Natural killer cell (primary cell): ENCODE data around the gene PURA. TPM values are rescaled to one million over a fixed set of nuclear protein-coding genes. Genes with fewer than 3 reads are reported as not detected.

ENCODE experiments used
- ATAC-seq, 3 donors: fragments of 150-1000 bp in 2 of 3; fragments of 200-7000 bp in 1 of 3; cut with Tn5 transposase; 1 replicate in 1 of 3; 2 replicates in 2 of 3; pipeline ENCODE4 v1.10.0; 2021; ENCODE audit warnings: mild to moderate bottlenecking in 2 of 3, moderate library complexity in 2 of 3
- DNase-seq, 2 donors: peaks; one replicate each; pipeline versions ENCODE4 v3.0.0 to v3.0.0-alpha.2; 2013 to 2021; ENCODE audit warnings: mixed read lengths in 1 of 2
- H3K27ac ChIP-seq: one replicate; pipeline ENCODE4 v1.5.1; 2013; ENCODE audit warnings: mild to moderate bottlenecking, low read length
- H3K27me3 ChIP-seq: one replicate; pipeline ENCODE4 v1.6.1; 2013; ENCODE audit warnings: low read length; ENCODE audit not compliant: control insufficient read depth, insufficient read depth
- H3K36me3 ChIP-seq: one replicate; pipeline ENCODE4 v1.6.1; 2013; ENCODE audit warnings: low read length; ENCODE audit not compliant: control insufficient read depth, insufficient read depth
- H3K4me1 ChIP-seq: one replicate; pipeline ENCODE4 v1.6.1; 2013; ENCODE audit warnings: low read length; ENCODE audit not compliant: control insufficient read depth, insufficient read depth
- H3K4me3 ChIP-seq: one replicate; pipeline ENCODE4 v1.5.1; 2013; ENCODE audit warnings: low read length
- H3K9me3 ChIP-seq: one replicate; pipeline ENCODE4 v1.6.1; 2013; ENCODE audit warnings: low read length; ENCODE audit not compliant: control insufficient read depth, insufficient read depth
- H3K27ac Mint-ChIP-seq, 2 donors: one replicate each; pipeline ENCODE4 v1.8.0; 2022; ENCODE audit warnings: mild to moderate bottlenecking in 2 of 2, mixed read lengths in 2 of 2, moderate library complexity in 1 of 2
- H3K27me3 Mint-ChIP-seq, 2 donors: one replicate each; pipeline ENCODE4 v1.8.0; 2022; ENCODE audit warnings: low read depth in 2 of 2, mixed read lengths in 2 of 2
- H3K36me3 Mint-ChIP-seq: one replicate; pipeline ENCODE4 v1.8.0; 2022; ENCODE audit warnings: mixed read lengths
- H3K4me1 Mint-ChIP-seq, 2 donors: one replicate each; pipeline ENCODE4 v1.8.0; 2022; ENCODE audit warnings: mixed read lengths in 2 of 2
- H3K4me3 Mint-ChIP-seq: one replicate; pipeline ENCODE4 v1.8.0; 2022; ENCODE audit warnings: mild to moderate bottlenecking, moderate library complexity, mixed read lengths
- H3K9me3 Mint-ChIP-seq, 2 donors: one replicate each; pipeline ENCODE4 v1.8.0; 2022; ENCODE audit warnings: mixed read lengths in 2 of 2
- WGBS: methylation state at CpG from one replicate; pipeline ENCODE4 v1.1.7; 2013; ENCODE audit warnings: missing lambda C conversion rate; ENCODE audit not compliant: insufficient coverage; 5-methylcytosine and 5-hydroxymethylcytosine counted together
- intact Hi-C: fragments of 100-400 bp; cut with micrococcal nuclease; formaldehyde crosslinking; loops from one replicate; pipeline ENCODE4 v1.14.2; 2022
- total RNA-seq, 4 donors: library from RNA; stranded (reverse); fragments of 120-200 nt in 1 of 4; gene quantifications; one replicate each; pipeline versions ENCODE4 v1.2.3 to v1.2.4, GENCODE V29; 2013 to 2022
- TF ChIP-seq, protein P1 (sequence below): fragments of 200-600 bp; IDR thresholded peaks from one replicate; pipeline ENCODE4 v1.8.0; 2022; ENCODE audit warnings: antibody characterized with exemption

PURA gene
- total RNA-seq, 3 donors from 2014 or later (not counting 1 experiment from before 2014, with no cell fraction given): 8.1 to 12.0 (median 9.8) TPM

GRCh38 chr5:140083650-140084049 lies 30.3 kb upstream of the PURA start:
- peaks cover 27 to 57% of the 10 kb centered on the region in 2 donors for H3K27me3 Mint-ChIP-seq
- 100% methylated on average over 1 of the region's 1 CpG for WGBS

GRCh38 chr5:140084541-140084940 lies 29.4 kb upstream of the PURA start:
- Histone ChIP-seq H3K9me3 (no peaks in the 10 kb centered on the region), H3K36me3 (no peaks in the 10 kb centered on the region), H3K27ac (no peak overlapping the region), H3K4me3 (no peak overlapping the region), H3K27me3 (peaks cover 10% of the 10 kb centered on the region), H3K4me1 (no peaks in the 10 kb centered on the region)
- 70% methylated on average over 4 of the region's 4 CpGs for WGBS
- DNase-seq: no peak
- peaks cover 31 to 64% of the 10 kb centered on the region in 2 donors for H3K27me3 Mint-ChIP-seq
- no peaks in the 10 kb centered on the region for H3K4me1 Mint-ChIP-seq
- H3K4me3 Mint-ChIP-seq: no peak overlapping the region
- TF ChIP-seq, protein P1, sequence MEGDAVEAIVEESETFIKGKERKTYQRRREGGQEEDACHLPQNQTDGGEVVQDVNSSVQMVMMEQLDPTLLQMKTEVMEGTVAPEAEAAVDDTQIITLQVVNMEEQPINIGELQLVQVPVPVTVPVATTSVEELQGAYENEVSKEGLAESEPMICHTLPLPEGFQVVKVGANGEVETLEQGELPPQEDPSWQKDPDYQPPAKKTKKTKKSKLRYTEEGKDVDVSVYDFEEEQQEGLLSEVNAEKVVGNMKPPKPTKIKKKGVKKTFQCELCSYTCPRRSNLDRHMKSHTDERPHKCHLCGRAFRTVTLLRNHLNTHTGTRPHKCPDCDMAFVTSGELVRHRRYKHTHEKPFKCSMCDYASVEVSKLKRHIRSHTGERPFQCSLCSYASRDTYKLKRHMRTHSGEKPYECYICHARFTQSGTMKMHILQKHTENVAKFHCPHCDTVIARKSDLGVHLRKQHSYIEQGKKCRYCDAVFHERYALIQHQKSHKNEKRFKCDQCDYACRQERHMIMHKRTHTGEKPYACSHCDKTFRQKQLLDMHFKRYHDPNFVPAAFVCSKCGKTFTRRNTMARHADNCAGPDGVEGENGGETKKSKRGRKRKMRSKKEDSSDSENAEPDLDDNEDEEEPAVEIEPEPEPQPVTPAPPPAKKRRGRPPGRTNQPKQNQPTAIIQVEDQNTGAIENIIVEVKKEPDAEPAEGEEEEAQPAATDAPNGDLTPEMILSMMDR: no peak
- H3K36me3 Mint-ChIP-seq: peaks cover 7% of the 10 kb centered on the region
- peaks cover 0 to 4% of the 10 kb centered on the region in 2 donors for H3K9me3 Mint-ChIP-seq
- intact Hi-C loops: no loop called here
- no peak overlapping the region for H3K27ac Mint-ChIP-seq
- no peak for ATAC-seq

More at GRCh38 chr5:140083650-140084049, 30.3 kb upstream of the PURA start:
- H3K4me1 ChIP-seq: no peaks in the 10 kb centered on the region
- Mint-ChIP-seq H3K4me3 (no peak overlapping the region), H3K27ac (no peak overlapping the region), H3K9me3 (no peaks in the 10 kb centered on the region), H3K36me3 (no peaks in the 10 kb centered on the region), H3K4me1 (no peaks in the 10 kb centered on the region)
- no peaks in the 10 kb centered on the region for H3K9me3 ChIP-seq
- no peaks in the 10 kb centered on the region for H3K36me3 ChIP-seq
- no peak overlapping the region for H3K4me3 ChIP-seq
- H3K27ac ChIP-seq: no peak overlapping the region
- TF ChIP-seq, protein P1: no peak
- no peak for ATAC-seq
- peaks cover 10% of the 10 kb centered on the region for H3K27me3 ChIP-seq
- DNase-seq: no peak
- intact Hi-C loops: no loop called here

GRCh38 chr5:140090251-140090650 lies 23.7 kb upstream of the PURA start:
- H3K27ac ChIP-seq: no peak overlapping the region
- intact Hi-C loops: no loop called here
- H3K36me3 Mint-ChIP-seq: peaks cover 20% of the 10 kb centered on the region

More at GRCh38 chr5:140090251-140090650, 23.7 kb upstream of the PURA start:
- H3K4me3 ChIP-seq: no peak overlapping the region
- H3K27ac Mint-ChIP-seq: no peak overlapping the region
- peaks cover 6% of the 10 kb centered on the region for H3K27me3 ChIP-seq
- DNase-seq (no peak), ATAC-seq (no peak)
- whole genome bisulfite sequencing: no CpG with 5 or more reads among the region's 1 CpG
- H3K4me1 ChIP-seq: no peaks in the 10 kb centered on the region
- no peak overlapping the region for H3K4me3 Mint-ChIP-seq
- no peaks in the 10 kb centered on the region for H3K36me3 ChIP-seq
- TF ChIP-seq, protein P1: no peak
- H3K4me1 Mint-ChIP-seq: no peaks in the 10 kb centered on the region
- peaks cover 4 to 15% of the 10 kb centered on the region in 2 donors for H3K9me3 Mint-ChIP-seq
- H3K27me3 Mint-ChIP-seq: peaks cover 26 to 51% of the 10 kb centered on the region in 2 donors
- peaks cover 4% of the 10 kb centered on the region for H3K9me3 ChIP-seq
